ENCODE data around the gene ZNF205. TPM values are rescaled to one million over a fixed set of nuclear protein-coding genes. Genes with fewer than 3 reads are reported as not detected.

Gene ZNF205
- total and polyA plus RNA-seq, 9 of the 15 experiments (the other 6 are each of a cell fraction or from before 2014, with no cell fraction given), result 2.4 to 11.8 (median 5.1) TPM; not detected in 2

- TF ChIP-seq AFF4 (CRISPR knock-in tag; IDR thresholded peaks at IDR 0.05) (peak; percentile 26; the same call in 1 of the 2 replicates), MAX (CRISPR knock-in tag; IDR thresholded peaks at IDR 0.05) (0 out of 2 replicates have a peak, but pooled peaks have one; percentile 39), ZKSCAN1 (IDR thresholded peaks at IDR 0.05; ENCODE audit: low read depth, low read length) (no peak), KAT7 (CRISPR knock-in tag; IDR thresholded peaks at IDR 0.05; ENCODE audit: borderline replicate concordance) (no peak; the same call in 1 of the 2 replicates), CC2D1A (IDR thresholded peaks at IDR 0.05) (peak; percentile 63; the same call in 1 of the 2 replicates), DLX4 (CRISPR knock-in tag; IDR thresholded peaks at IDR 0.05) (no peak), FOXK1 (CRISPR knock-in tag; IDR thresholded peaks at IDR 0.05; ENCODE audit: borderline replicate concordance) (peak; percentile 29; the same call in 1 of the 2 replicates), JUND (IDR thresholded peaks at IDR 0.05; ENCODE audit: borderline replicate concordance, low read depth, low read length) (peak; percentile 55; the same call in 1 of the 2 replicates), JUND (tag; IDR thresholded peaks at IDR 0.05; ENCODE audit: borderline replicate concordance, low read depth, low read length) (no peak; the same call in 2 of the 3 replicates), ETV1 (tag; conservative IDR thresholded peaks at IDR 0.05; ENCODE audit: low read depth) (peak; percentile 41; the same call in 1 of the 2 replicates), TCF7 (IDR thresholded peaks at IDR 0.05; ENCODE audit: borderline replicate concordance) (no peak), ZBTB1 (CRISPR knock-in tag; IDR thresholded peaks at IDR 0.05; ENCODE audit: borderline replicate concordance, low read depth) (no peak)
Measured at GRCh38 chr16:3129137-3130131, 17.0 kb downstream of the ZNF205 start (continued).
